Measurements from ENCODE around the gene IGFBP7. TPM values are rescaled to one million over a fixed set of nuclear protein-coding genes. Genes with fewer than 3 reads are reported as not detected.

The IGFBP7 gene
- total RNA-seq, 2 donors from 2014 or later = not detected

- Mint-ChIP-seq H3K9me3 (peaks cover 10 to 11% of the 10 kb centered on the region in 2 donors), H3K4me1 (ENCODE audit: low read depth) (no peaks in the 10 kb centered on the region), H3K4me3 (no peak overlapping the region), H3K27ac (no peak overlapping the region), H3K27me3 (ENCODE audit: low read depth) (peaks cover 24% of the 10 kb centered on the region), H3K36me3 (ENCODE audit: insufficient read depth in 2 of 2) (peaks cover 3 to 7% of the 10 kb centered on the region in 2 donors)
- ATAC-seq (replicated peaks in 1 of 2) (no peak), DNase-seq (no peak)
These were observed 12.8 kb upstream of the IGFBP7 start for GRCh38 chr4:57122959-57123358.

- Mint-ChIP-seq H3K4me1 (ENCODE audit: low read depth) (no peaks in the 10 kb centered on the region), H3K9me3 (no peaks in the 10 kb centered on the region), H3K4me3 (no peak overlapping the region), H3K27me3 (ENCODE audit: low read depth) (peaks cover 43% of the 10 kb centered on the region), H3K36me3 (ENCODE audit: insufficient read depth in 2 of 2) (no peaks in the 10 kb centered on the region), H3K27ac (no peak overlapping the region)
- ATAC-seq (replicated peaks in 1 of 2) (no peak), DNase-seq (no peak)
These were observed 9.0 kb upstream of the IGFBP7 start for GRCh38 chr4:57119054-57119651.

DNA sequence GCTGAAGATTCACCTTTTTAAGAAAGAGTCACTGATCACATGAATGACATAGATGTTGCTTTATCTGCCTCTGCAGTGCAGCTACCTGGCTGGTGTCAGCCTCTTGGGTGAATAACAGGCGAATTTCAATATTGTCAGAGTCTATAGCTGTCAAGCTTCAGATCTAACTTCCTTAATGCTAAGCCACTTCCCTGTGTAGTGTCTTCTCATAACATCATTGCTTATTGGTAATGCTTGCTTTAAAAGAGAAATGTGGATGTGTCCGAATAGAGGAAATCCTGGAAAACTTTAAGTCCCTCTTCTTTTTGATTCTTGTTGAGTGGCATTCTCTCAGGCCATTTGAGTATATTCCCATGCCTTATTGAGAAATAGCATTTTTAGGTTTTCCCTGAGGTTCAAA lies 7.3 kb upstream of the IGFBP7 start:
- H3K36me3 Mint-ChIP-seq (ENCODE audit: insufficient read depth in 2 of 2) = no peaks in the 10 kb centered on the region
- no peak for DNase-seq
- no peak for ATAC-seq (replicated peaks in 1 of 2)
- H3K4me1 Mint-ChIP-seq (ENCODE audit: low read depth) = no peaks in the 10 kb centered on the region
- no peaks in the 10 kb centered on the region for H3K9me3 Mint-ChIP-seq
- H3K27ac Mint-ChIP-seq = no peak overlapping the region
- peaks cover 51% of the 10 kb centered on the region for H3K27me3 Mint-ChIP-seq (ENCODE audit: low read depth)
- H3K4me3 Mint-ChIP-seq = no peak overlapping the region

- Mint-ChIP-seq H3K27me3 (ENCODE audit: low read depth) (peaks cover 55% of the 10 kb centered on the region), H3K27ac (no peak overlapping the region), H3K4me1 (ENCODE audit: low read depth) (peaks cover 6% of the 10 kb centered on the region), H3K9me3 (no peaks in the 10 kb centered on the region), H3K4me3 (no peak overlapping the region), H3K36me3 (ENCODE audit: insufficient read depth in 2 of 2) (no peaks in the 10 kb centered on the region)
- ATAC-seq (replicated peaks in 1 of 2) (no peak), DNase-seq (no peak)
These were observed 6.1 kb upstream of the IGFBP7 start for GRCh38 chr4:57116245-57116644.

DNA sequence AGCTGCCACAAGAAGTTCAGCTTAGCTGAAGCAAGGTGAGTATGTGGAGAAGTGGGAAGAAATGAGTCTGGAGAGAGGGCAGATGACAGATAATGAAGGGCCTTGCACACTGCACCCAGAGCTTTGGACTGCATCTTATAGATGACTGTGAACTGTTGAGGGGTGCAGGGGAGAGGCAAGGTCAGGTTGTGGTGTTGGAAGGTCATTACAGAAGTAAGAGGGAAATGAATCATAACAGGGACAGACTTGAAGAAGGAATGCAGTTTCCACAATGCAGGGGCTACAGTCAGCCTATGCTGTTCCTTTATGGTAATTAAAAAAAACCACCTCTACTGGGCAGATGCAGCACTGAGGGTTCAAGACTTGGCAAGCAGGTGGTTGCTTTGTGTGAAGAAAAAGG lies 4.8 kb upstream of the IGFBP7 start:
- H3K4me3 Mint-ChIP-seq = no peak overlapping the region
- H3K4me1 Mint-ChIP-seq (ENCODE audit: low read depth) = peaks cover 15% of the 10 kb centered on the region
- no peak for DNase-seq
- H3K9me3 Mint-ChIP-seq = no peaks in the 10 kb centered on the region
- no peak overlapping the region for H3K27ac Mint-ChIP-seq
- ATAC-seq (replicated peaks in 1 of 2) = no peak
- peaks cover 64% of the 10 kb centered on the region for H3K27me3 Mint-ChIP-seq (ENCODE audit: low read depth)
- peaks cover 3% of the 10 kb centered on the region in 2 donors for H3K36me3 Mint-ChIP-seq (ENCODE audit: insufficient read depth in 2 of 2)

GRCh38 chr4:57113870-57114269 lies 3.7 kb upstream of the IGFBP7 start:
- no peaks in the 10 kb centered on the region for H3K9me3 Mint-ChIP-seq
- DNase-seq = no peak
- peaks cover 3% of the 10 kb centered on the region in 2 donors for H3K36me3 Mint-ChIP-seq (ENCODE audit: insufficient read depth in 2 of 2)
- ATAC-seq (replicated peaks in 1 of 2) = no peak
- peaks cover 15% of the 10 kb centered on the region for H3K4me1 Mint-ChIP-seq (ENCODE audit: low read depth)
- H3K4me3 Mint-ChIP-seq = no peak overlapping the region
- peaks cover 62% of the 10 kb centered on the region for H3K27me3 Mint-ChIP-seq (ENCODE audit: low read depth)
- no peak overlapping the region for H3K27ac Mint-ChIP-seq

DNA sequence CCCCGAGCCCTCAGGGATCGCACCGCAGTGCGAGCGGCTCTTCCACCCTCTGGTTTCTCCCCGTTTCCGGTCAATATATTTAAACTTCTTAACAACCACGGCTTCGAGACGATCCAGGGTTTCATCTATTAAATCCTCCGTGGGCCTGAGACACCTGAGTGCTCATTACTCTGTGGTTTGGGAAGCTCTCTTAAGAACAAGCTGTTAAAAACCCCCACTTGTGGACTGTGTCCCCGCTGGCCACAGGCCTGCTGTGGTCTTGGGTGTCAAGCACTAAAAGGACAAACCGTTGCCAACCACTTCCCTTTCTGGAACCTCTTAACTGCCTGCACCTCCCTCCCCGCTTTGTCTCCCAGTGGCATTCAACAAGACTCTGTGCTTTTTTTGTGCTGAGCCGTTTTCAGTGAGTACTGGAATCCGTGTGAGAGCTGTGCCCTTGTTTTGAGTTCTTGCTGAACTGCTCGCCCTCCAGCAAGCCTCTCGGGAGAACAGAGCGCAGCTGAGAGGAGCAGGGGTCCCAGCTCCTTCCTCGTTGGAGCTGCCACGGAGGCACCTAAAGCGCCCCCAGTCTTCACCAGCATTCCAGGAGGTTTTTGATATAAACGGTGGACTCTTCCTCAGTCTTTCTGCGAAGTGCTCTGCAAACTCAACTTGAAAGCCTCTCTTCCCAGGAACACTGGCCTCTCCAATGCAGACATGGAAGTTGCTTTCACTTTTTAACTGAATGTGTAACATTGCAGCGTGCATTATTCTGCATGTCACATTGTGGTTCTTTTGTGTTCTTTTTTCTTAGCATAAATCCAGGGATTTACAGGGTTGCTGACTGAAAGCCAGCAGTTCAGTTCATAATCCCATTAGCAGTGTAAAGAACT lies 691 bp upstream of the IGFBP7 start:
- Mint-ChIP-seq H3K4me1 (ENCODE audit: low read depth) (peaks cover 15% of the 10 kb centered on the region), H3K36me3 (ENCODE audit: insufficient read depth in 2 of 2) (peaks cover 3% of the 10 kb centered on the region in 2 donors), H3K27me3 (ENCODE audit: low read depth) (peaks cover 70% of the 10 kb centered on the region), H3K9me3 (no peaks in the 10 kb centered on the region), H3K27ac (peak overlapping the region; percentile 43), H3K4me3 (peak overlapping the region; percentile 90 to 93)
- peak; percentile 26 to 35 for ATAC-seq (replicated peaks in 1 of 2)
- DNase-seq = peak in 1 of 2 donors; percentile 2

- H3K27me3 Mint-ChIP-seq (ENCODE audit: low read depth) = peaks cover 69% of the 10 kb centered on the region
- H3K9me3 Mint-ChIP-seq = no peaks in the 10 kb centered on the region
- no peak for DNase-seq
- no peak for ATAC-seq (replicated peaks in 1 of 2)
- peaks cover 3% of the 10 kb centered on the region in 2 donors for H3K36me3 Mint-ChIP-seq (ENCODE audit: insufficient read depth in 2 of 2)
- H3K4me3 Mint-ChIP-seq = peak overlapping the region; percentile 54 to 57
- peaks cover 15% of the 10 kb centered on the region for H3K4me1 Mint-ChIP-seq (ENCODE audit: low read depth)
- no peak overlapping the region for H3K27ac Mint-ChIP-seq
These were observed 756 bp downstream of the IGFBP7 start for GRCh38 chr4:57109411-57109846.

DNA sequence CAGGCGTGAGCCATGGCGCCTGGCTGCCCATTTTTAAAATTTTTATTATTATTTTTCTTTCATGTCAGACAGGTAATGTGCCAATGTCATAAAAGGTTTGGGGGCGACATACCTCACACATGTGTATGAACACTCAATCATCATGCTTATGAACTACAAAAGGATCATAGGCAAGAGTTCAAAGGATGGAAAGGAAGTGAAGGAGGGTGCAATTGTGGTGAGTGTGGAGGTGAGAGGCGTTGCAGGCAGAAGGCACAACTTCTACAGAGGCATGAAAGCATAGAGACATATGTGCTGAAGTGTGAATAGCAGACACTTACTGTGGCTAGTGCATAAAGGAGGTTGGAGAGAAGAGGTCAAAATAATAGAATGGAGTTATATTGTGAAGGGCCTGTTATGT lies 4.0 kb downstream of the IGFBP7 start:
- Mint-ChIP-seq H3K36me3 (ENCODE audit: insufficient read depth in 2 of 2) (peaks cover 3% of the 10 kb centered on the region in 2 donors), H3K4me3 (no peak overlapping the region), H3K4me1 (ENCODE audit: low read depth) (peaks cover 8% of the 10 kb centered on the region), H3K27ac (no peak overlapping the region), H3K27me3 (ENCODE audit: low read depth) (peaks cover 42% of the 10 kb centered on the region), H3K9me3 (no peaks in the 10 kb centered on the region)
- no peak for ATAC-seq (replicated peaks in 1 of 2)
- DNase-seq = no peak

DNA sequence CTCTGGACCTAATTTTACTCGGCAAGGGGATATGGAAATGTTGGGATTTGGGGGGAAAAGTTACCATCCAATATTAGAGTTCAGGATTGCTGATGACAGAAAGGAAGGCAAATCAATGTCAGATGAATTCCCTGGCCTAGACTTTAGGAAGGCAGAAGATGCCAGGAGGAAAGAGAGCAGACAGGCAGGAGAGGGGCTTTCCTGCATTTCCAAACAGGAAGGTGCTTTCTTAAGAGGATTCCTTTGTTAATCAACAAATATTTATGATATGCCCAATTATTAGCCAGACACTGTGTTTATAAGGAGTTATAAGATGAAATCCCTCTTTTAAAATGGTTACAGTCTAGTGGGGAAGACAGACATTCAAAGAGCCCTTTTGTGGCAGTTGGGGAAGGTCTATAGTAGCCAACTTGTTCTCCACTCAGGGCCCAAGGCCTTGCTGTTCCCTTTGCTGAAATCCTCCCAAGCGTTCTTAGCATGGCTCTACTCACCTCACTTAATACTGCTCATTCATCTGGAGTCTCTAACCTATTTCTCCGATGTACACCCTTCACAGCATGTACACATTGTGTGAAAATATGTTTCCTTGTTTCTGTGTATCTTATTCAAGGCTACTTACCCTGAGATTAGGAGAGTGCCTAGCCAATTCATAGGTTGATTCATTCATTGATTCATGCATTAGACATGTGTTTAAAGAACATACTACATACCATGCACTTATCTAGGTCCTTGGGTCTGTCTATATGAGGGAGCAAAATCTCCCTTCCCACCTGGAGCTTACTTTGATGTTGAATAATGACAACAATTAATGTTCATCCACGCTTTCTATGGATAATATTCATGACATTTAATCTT lies 5.3 kb downstream of the IGFBP7 start:
- Mint-ChIP-seq H3K27me3 (ENCODE audit: low read depth) (peaks cover 33% of the 10 kb centered on the region), H3K27ac (no peak overlapping the region), H3K4me3 (no peak overlapping the region), H3K4me1 (ENCODE audit: low read depth) (no peaks in the 10 kb centered on the region), H3K9me3 (no peaks in the 10 kb centered on the region), H3K36me3 (ENCODE audit: insufficient read depth in 2 of 2) (no peaks in the 10 kb centered on the region)
- no peak for DNase-seq
- no peak for ATAC-seq (replicated peaks in 1 of 2)

DNA sequence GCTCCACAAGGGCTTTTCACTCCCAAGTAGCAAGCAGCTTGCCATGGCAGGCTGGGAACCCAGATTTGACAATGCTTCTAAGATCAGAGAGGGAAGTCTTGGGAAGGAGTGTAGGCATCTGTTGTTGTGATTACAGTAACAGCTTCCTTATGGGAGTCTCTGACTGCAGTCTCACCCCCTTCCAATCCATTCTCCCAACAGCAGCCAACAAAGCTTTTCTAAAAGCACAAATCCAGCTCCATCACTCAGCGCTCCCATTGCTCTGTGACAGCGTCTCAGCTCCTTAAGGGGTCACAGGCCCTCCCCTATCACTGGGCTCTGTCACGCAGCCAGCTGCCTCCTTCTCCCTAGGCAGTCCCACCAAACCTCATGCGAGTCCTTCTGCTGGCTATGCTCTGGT lies 7.1 kb downstream of the IGFBP7 start:
- Mint-ChIP-seq H3K27ac (no peak overlapping the region), H3K36me3 (ENCODE audit: insufficient read depth in 2 of 2) (no peaks in the 10 kb centered on the region), H3K27me3 (ENCODE audit: low read depth) (peaks cover 20% of the 10 kb centered on the region), H3K4me3 (no peak overlapping the region), H3K9me3 (no peaks in the 10 kb centered on the region), H3K4me1 (ENCODE audit: low read depth) (no peaks in the 10 kb centered on the region)
- DNase-seq = no peak
- ATAC-seq (replicated peaks in 1 of 2) = no peak

DNA sequence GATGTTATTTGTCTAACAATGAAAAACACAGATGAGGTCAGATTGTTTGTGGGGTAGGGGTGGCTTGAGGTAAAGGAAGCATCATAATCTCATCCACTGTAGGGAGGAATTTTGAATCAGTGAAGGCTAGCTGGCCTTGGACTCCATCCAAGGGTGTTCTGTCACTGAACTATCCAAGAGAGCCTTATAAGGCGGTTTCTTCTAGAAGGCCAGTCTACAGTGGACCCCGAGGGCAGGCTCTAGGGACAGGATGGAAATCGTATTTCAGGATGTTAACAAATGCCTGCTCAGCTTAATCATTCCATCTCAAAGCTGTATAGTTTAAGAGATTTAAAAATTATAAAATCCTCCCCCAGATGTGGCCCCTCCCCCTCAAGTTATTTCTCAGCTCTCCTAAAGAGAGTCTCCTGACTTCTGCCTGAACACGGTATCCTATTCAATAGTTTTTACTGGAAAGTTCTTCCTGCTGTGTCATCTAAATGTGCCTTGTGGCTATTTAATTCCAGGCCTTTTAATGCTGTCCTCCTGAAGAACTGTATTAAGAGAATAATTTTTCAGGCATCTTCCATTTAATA lies 8.0 kb downstream of the IGFBP7 start:
- DNase-seq = no peak
- H3K36me3 Mint-ChIP-seq (ENCODE audit: insufficient read depth in 2 of 2) = no peaks in the 10 kb centered on the region
- H3K27ac Mint-ChIP-seq = no peak overlapping the region
- H3K4me1 Mint-ChIP-seq (ENCODE audit: low read depth) = no peaks in the 10 kb centered on the region
- no peak overlapping the region for H3K4me3 Mint-ChIP-seq
- no peak for ATAC-seq (replicated peaks in 1 of 2)
- H3K27me3 Mint-ChIP-seq (ENCODE audit: low read depth) = peaks cover 15% of the 10 kb centered on the region
- no peaks in the 10 kb centered on the region for H3K9me3 Mint-ChIP-seq

Measured in activated T-cell treated with anti-CD3 and anti-CD28 coated beads, Interleukin-2, amount 50 U/mL, for 72 hours (primary cell).